HCT116 (cell line): Measurements from ENCODE around the gene MBP. TPM values are rescaled to one million over a fixed set of nuclear protein-coding genes. Genes with fewer than 3 reads are reported as not detected.

ENCODE experiments used
- ATAC-seq: fragments of 200-7000 bp; cut with Tn5 transposase; 2 replicates; pipeline ENCODE4 v1.9.1; 2020; ENCODE audit warnings: mild to moderate bottlenecking, moderate library complexity
- BruUV-seq: library from RNA; stranded (reverse); fragments of 400-500 nt; replicated peaks from 2 replicates; lab custom pipeline; 2021; lab: Mats Ljungman, UMichigan
- CTCF ChIA-PET: fragments of 300-600 bp; sonication (Branson Sonifier 250); formaldehyde crosslinking; loops from one replicate; lab custom pipeline; 2021; ENCODE audit warnings: antibody characterized with exemption; lab: Charles Lee
- POLR2A ChIA-PET: fragments of 300-600, 350-600 bp; sonication (Branson Sonifier 250); formaldehyde crosslinking; loops from one replicate; lab custom pipeline; 2021; ENCODE audit warnings: antibody characterized with exemption; lab: Charles Lee
- RAD21 ChIA-PET, 2 experiments: fragments of 300-600 bp; sonication (Branson Sonifier 250); formaldehyde crosslinking; loops; one replicate each; lab custom pipeline; 2023; ENCODE audit warnings: low total read pairs in 2 of 2; ENCODE audit not compliant: uncharacterized antibody in 2 of 2, unreplicated experiment in 2 of 2, low non-redundant PET in 1 of 2; lab: Charles Lee
- DNase-seq: peaks from one replicate; pipeline ENCODE4 v3.0.0-alpha.2; 2010; ENCODE audit warnings: low read depth, low spot score
- H2AFZ ChIP-seq: fragments of 200-600 bp; shearing (Covaris generic), sonication (generic); 2 replicates; pipeline ENCODE4 v1.6.1; 2017; ENCODE audit warnings: low read depth, mixed run types, mixed read lengths, antibody characterized with exemption, low read length; ENCODE audit not compliant: poor library complexity, severe bottlenecking
- H3K27ac ChIP-seq: 2 replicates; pipeline ENCODE4 v1.5.1; 2012; ENCODE audit warnings: low read depth, low read length
- H3K27me3 ChIP-seq: fragments of 200-600 bp; sonication (generic); 2 replicates; pipeline ENCODE4 v1.6.1; 2016; ENCODE audit warnings: mixed run types, low read length, mixed read lengths; ENCODE audit not compliant: insufficient read depth
- H3K36me3 ChIP-seq, 2 experiments: fragments of 200-500 bp in 1 of 2; fragments of 200-600 bp in 1 of 2; sonication (Bioruptor generic) in 1 of 2; sonication (generic) in 1 of 2; 2 replicates each; pipeline versions ENCODE4 v1.5.1 to v1.6.1; 2014 to 2016; ENCODE audit warnings: low read length in 2 of 2, inconsistent platforms in 1 of 2, mixed read lengths in 1 of 2, mixed run types in 1 of 2; ENCODE audit not compliant: insufficient read depth in 2 of 2, control insufficient read depth in 1 of 2
- H3K4me1 ChIP-seq, 2 experiments: fragments of 200-600 bp in 1 of 2; sonication (generic) in 1 of 2; 2 replicates each; pipeline versions ENCODE4 v1.5.1 to v1.6.1; 2012 to 2017; ENCODE audit warnings: low read length in 2 of 2, inconsistent platforms in 1 of 2, mild to moderate bottlenecking in 1 of 2, mixed read lengths in 1 of 2, mixed run types in 1 of 2, moderate library complexity in 1 of 2; ENCODE audit not compliant: insufficient read depth in 2 of 2, control insufficient read depth in 1 of 2
- H3K4me2 ChIP-seq: fragments of 200-600 bp; sonication (generic); 2 replicates; pipeline ENCODE4 v1.6.1; 2017; ENCODE audit warnings: mixed run types, low read length, mixed read lengths
- H3K4me3 ChIP-seq, 2 experiments: fragments of 200-600 bp in 1 of 2; sonication (generic) in 1 of 2; replicated peaks in 1 of 2; 2 replicates each; pipeline ENCODE4 v1.5.1; 2011 to 2016; ENCODE audit warnings: low read length in 2 of 2, control low read depth in 1 of 2, low read depth in 1 of 2, mild to moderate bottlenecking in 1 of 2, mixed read lengths in 1 of 2, mixed run types in 1 of 2
- H3K79me2 ChIP-seq: fragments of 200-600 bp; sonication (generic); 2 replicates; pipeline ENCODE4 v1.6.1; 2017; ENCODE audit warnings: mild to moderate bottlenecking, mixed run types, low read length, moderate library complexity, mixed read lengths; ENCODE audit not compliant: insufficient read depth
- H3K9ac ChIP-seq: fragments of 200-600 bp; sonication (generic); 2 replicates; pipeline ENCODE4 v1.6.1; 2016; ENCODE audit warnings: low read length, mixed read lengths
- H3K9me2 ChIP-seq: fragments of 200-600 bp; sonication (generic), shearing (Covaris generic); 2 replicates; pipeline ENCODE4 v1.6.1; 2017; ENCODE audit warnings: mixed run types, mild to moderate bottlenecking, moderate library complexity; ENCODE audit not compliant: insufficient read depth
- H3K9me3 ChIP-seq, 2 experiments: fragments of 200-500 bp in 1 of 2; fragments of 200-600 bp in 1 of 2; sonication (Bioruptor generic) in 1 of 2; sonication (generic) in 1 of 2; 2 replicates each; pipeline ENCODE4 v1.6.1; 2014 to 2017; ENCODE audit warnings: low read length in 2 of 2, mixed read lengths in 2 of 2, inconsistent platforms in 1 of 2, low read depth in 1 of 2, mild to moderate bottlenecking in 1 of 2, mixed run types in 1 of 2, moderate library complexity in 1 of 2; ENCODE audit not compliant: control insufficient read depth in 1 of 2, insufficient read depth in 1 of 2
- H4K20me1 ChIP-seq: fragments of 200-600 bp; sonication (generic), shearing (Covaris generic); 2 replicates; pipeline ENCODE4 v1.6.1; 2017; ENCODE audit warnings: mixed run types, mild to moderate bottlenecking, moderate library complexity; ENCODE audit not compliant: insufficient read depth
- CEBPB ChIP-seq: IDR thresholded peaks from 2 replicates; pipeline ENCODE4 v1.6.1; 2012; ENCODE audit warnings: low read depth
- ELF1 ChIP-seq: IDR thresholded peaks from 2 replicates; pipeline ENCODE4 v1.6.1; 2012; ENCODE audit warnings: low read depth, borderline replicate concordance
- FOSL1 ChIP-seq: IDR thresholded peaks from 2 replicates; pipeline ENCODE4 v1.6.1; 2012; ENCODE audit warnings: low read depth
- JUND ChIP-seq: IDR thresholded peaks from 2 replicates; pipeline ENCODE4 v1.6.1; 2012
- POLR2A ChIP-seq: IDR thresholded peaks from 2 replicates; pipeline ENCODE4 v1.7.0; 2011; ENCODE audit warnings: borderline replicate concordance; ENCODE audit not compliant: insufficient read depth, insufficient read length; ENCODE audit errors: extremely low read depth
- RAD21 ChIP-seq: IDR thresholded peaks from 2 replicates; pipeline ENCODE4 v1.6.1; 2012; ENCODE audit warnings: low read depth, mild to moderate bottlenecking
- SIN3A ChIP-seq: IDR thresholded peaks from 2 replicates; pipeline ENCODE4 v1.6.1; 2012; ENCODE audit warnings: low read depth
- SP1 ChIP-seq: IDR thresholded peaks from 2 replicates; pipeline ENCODE4 v1.6.1; 2012; ENCODE audit warnings: low read depth
- SRF ChIP-seq: IDR thresholded peaks from 2 replicates; pipeline ENCODE4 v1.6.1; 2012; ENCODE audit warnings: low read depth
- ZFX ChIP-seq: fragments of 450-650 bp; IDR thresholded peaks from 2 replicates; pipeline ENCODE4 v1.6.1; 2017
- ZNF274 ChIP-seq: fragments of 200-500 bp; sonication (Bioruptor generic); IDR thresholded peaks from 2 replicates; pipeline ENCODE4 v1.6.1; 2014; ENCODE audit warnings: mild to moderate bottlenecking, low read depth, low read length, inconsistent platforms
- intact Hi-C: fragments of 100-400 bp; cut with micrococcal nuclease; formaldehyde crosslinking; loops from 2 replicates; pipeline ENCODE4 v1.10.0; 2022
- total RNA-seq: library from RNA; stranded (reverse); gene quantifications from one replicate; pipeline ENCODE4 v1.2.1, GENCODE V29; 2021; ENCODE audit not compliant: unreplicated experiment
- TF ChIP-seq, protein P1 (sequence below): IDR thresholded peaks from 2 replicates; pipeline ENCODE4 v1.6.1; 2012
- TF ChIP-seq, protein P2 (sequence below), 3 experiments: fragments of 200-600 bp in 1 of 3; sonication (generic) in 1 of 3; IDR thresholded peaks in 2 of 3; conservative IDR thresholded peaks in 1 of 3; 2 replicates each; pipeline ENCODE4 v1.5.1; 2012 to 2017; ENCODE audit warnings: low read depth in 2 of 3, low read length in 2 of 3, antibody characterized with exemption in 1 of 3, borderline replicate concordance in 1 of 3, control low read depth in 1 of 3, mild to moderate bottlenecking in 1 of 3, mixed read lengths in 1 of 3, mixed run types in 1 of 3, moderate library complexity in 1 of 3; ENCODE audit not compliant: insufficient read depth in 1 of 3
- TF ChIP-seq, protein P3 (sequence below): IDR thresholded peaks from 2 replicates; pipeline ENCODE4 v1.6.1; 2012; ENCODE audit warnings: low read depth
- TF ChIP-seq, protein P4 (sequence below): IDR thresholded peaks from 2 replicates; pipeline ENCODE4 v1.6.1; 2011; ENCODE audit warnings: mild to moderate bottlenecking, low read length, moderate library complexity; ENCODE audit not compliant: insufficient replicate concordance; ENCODE audit errors: extremely low read depth
- TF ChIP-seq, protein P5 (sequence below): IDR thresholded peaks from 2 replicates; pipeline ENCODE4 v1.6.1; 2012

MBP gene
- total RNA-seq, 1 experiment from 2014 or later: 34.9 TPM

DNA sequence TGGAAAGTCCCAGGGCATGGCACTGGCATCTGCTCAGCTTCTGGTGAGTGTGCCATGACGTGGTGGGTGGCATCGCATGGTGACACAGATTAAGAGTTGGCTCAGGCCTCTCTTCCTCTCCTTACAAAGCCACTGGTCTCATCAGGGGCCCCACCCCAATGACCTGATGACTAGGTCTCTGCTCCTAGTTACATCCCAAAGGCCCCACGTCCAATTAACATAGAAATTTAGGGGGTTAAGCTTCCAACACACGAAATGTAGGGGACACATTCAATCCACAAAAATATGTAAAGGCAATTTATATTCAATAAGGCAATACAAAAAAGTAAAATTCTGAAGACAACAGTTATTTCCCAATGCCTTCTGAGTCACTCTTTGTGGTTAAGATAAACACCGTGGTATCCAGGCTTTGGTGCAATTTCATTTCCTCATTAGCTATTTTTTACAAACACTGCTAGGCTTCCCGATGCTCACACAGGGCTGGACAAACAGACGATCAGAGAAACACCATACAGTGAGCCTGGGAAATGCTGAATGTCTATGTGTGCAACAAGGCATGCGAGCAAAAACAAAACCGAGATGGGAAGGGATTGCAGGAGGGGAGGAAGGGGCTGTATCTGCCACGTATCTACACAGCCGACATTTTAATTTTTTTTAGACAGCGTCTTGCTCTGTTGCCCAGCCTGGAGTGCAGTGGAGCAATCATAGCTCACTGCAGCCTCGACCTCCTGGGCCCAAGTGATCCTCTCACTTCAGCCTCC, 67.2 kb downstream of the MBP start:
- ChIA-PET RAD21 (no interaction called here), POLR2A (no interaction called here), CTCF (interaction anchor here (0.7 to 0.9 kb wide), 2 partner anchors 29 to 142 kb away, joined by 3 read pairs; no protein-coding TSS in a partner anchor)
- BruUV-seq: no TSS peak
- intact Hi-C loops: loop anchor here (1.0 to 5.0 kb wide), 3 partner anchors 36 to 243 kb away; partner anchors contain the start of gene ZNF236
- H3K4me3 ChIP-seq: peak overlapping the region in 1 of 2 experiments; percentile 36; a peak in 2 of 4 replicates
- H3K9ac ChIP-seq: peak overlapping the region; percentile 45
- no peaks in the 10 kb centered on the region for H3K9me2 ChIP-seq
- DNase-seq (peak; percentile 82), ATAC-seq (peak; percentile 71)
- TF ChIP-seq, protein P1, sequence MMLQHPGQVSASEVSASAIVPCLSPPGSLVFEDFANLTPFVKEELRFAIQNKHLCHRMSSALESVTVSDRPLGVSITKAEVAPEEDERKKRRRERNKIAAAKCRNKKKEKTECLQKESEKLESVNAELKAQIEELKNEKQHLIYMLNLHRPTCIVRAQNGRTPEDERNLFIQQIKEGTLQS: no peak
- TF ChIP-seq, protein P2, sequence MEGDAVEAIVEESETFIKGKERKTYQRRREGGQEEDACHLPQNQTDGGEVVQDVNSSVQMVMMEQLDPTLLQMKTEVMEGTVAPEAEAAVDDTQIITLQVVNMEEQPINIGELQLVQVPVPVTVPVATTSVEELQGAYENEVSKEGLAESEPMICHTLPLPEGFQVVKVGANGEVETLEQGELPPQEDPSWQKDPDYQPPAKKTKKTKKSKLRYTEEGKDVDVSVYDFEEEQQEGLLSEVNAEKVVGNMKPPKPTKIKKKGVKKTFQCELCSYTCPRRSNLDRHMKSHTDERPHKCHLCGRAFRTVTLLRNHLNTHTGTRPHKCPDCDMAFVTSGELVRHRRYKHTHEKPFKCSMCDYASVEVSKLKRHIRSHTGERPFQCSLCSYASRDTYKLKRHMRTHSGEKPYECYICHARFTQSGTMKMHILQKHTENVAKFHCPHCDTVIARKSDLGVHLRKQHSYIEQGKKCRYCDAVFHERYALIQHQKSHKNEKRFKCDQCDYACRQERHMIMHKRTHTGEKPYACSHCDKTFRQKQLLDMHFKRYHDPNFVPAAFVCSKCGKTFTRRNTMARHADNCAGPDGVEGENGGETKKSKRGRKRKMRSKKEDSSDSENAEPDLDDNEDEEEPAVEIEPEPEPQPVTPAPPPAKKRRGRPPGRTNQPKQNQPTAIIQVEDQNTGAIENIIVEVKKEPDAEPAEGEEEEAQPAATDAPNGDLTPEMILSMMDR (IDR thresholded peaks at IDR 0.05 in 2 of 3, conservative IDR thresholded peaks at IDR 0.05 in 1 of 3; ENCODE audit: borderline replicate concordance in 1 of 3, insufficient read depth in 1 of 3, low read depth in 2 of 3, low read length in 2 of 3): no peak
- TF ChIP-seq ZFX (no peak), SRF (no peak), POLR2A (no peak), SIN3A (no peak), FOSL1 (no peak), RAD21 (no peak), ELF1 (no peak), SP1 (no peak), ZNF274 (no peak), JUND (no peak), CEBPB (no peak)
- TF ChIP-seq, protein P3, sequence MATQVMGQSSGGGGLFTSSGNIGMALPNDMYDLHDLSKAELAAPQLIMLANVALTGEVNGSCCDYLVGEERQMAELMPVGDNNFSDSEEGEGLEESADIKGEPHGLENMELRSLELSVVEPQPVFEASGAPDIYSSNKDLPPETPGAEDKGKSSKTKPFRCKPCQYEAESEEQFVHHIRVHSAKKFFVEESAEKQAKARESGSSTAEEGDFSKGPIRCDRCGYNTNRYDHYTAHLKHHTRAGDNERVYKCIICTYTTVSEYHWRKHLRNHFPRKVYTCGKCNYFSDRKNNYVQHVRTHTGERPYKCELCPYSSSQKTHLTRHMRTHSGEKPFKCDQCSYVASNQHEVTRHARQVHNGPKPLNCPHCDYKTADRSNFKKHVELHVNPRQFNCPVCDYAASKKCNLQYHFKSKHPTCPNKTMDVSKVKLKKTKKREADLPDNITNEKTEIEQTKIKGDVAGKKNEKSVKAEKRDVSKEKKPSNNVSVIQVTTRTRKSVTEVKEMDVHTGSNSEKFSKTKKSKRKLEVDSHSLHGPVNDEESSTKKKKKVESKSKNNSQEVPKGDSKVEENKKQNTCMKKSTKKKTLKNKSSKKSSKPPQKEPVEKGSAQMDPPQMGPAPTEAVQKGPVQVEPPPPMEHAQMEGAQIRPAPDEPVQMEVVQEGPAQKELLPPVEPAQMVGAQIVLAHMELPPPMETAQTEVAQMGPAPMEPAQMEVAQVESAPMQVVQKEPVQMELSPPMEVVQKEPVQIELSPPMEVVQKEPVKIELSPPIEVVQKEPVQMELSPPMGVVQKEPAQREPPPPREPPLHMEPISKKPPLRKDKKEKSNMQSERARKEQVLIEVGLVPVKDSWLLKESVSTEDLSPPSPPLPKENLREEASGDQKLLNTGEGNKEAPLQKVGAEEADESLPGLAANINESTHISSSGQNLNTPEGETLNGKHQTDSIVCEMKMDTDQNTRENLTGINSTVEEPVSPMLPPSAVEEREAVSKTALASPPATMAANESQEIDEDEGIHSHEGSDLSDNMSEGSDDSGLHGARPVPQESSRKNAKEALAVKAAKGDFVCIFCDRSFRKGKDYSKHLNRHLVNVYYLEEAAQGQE: no peak
- TF ChIP-seq, protein P4, sequence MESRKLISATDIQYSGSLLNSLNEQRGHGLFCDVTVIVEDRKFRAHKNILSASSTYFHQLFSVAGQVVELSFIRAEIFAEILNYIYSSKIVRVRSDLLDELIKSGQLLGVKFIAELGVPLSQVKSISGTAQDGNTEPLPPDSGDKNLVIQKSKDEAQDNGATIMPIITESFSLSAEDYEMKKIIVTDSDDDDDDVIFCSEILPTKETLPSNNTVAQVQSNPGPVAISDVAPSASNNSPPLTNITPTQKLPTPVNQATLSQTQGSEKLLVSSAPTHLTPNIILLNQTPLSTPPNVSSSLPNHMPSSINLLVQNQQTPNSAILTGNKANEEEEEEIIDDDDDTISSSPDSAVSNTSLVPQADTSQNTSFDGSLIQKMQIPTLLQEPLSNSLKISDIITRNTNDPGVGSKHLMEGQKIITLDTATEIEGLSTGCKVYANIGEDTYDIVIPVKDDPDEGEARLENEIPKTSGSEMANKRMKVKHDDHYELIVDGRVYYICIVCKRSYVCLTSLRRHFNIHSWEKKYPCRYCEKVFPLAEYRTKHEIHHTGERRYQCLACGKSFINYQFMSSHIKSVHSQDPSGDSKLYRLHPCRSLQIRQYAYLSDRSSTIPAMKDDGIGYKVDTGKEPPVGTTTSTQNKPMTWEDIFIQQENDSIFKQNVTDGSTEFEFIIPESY: no peak
- TF ChIP-seq, protein P5, sequence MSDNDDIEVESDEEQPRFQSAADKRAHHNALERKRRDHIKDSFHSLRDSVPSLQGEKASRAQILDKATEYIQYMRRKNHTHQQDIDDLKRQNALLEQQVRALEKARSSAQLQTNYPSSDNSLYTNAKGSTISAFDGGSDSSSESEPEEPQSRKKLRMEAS: no peak
- no peak overlapping the region for H2AFZ ChIP-seq
- H3K36me3 ChIP-seq: peaks cover 0 to 13% of the 10 kb centered on the region in 2 experiments; a peak in 1 of 4 replicates
- H3K79me2 ChIP-seq: peaks cover 21% of the 10 kb centered on the region; the same call in 1 of the 2 replicates
- peaks cover 55 to 81% of the 10 kb centered on the region in 2 experiments for H3K4me1 ChIP-seq
- H4K20me1 ChIP-seq: no peaks in the 10 kb centered on the region
- H3K27ac ChIP-seq: peak overlapping the region; percentile 67
- H3K9me3 ChIP-seq: no peaks in the 10 kb centered on the region
- no peaks in the 10 kb centered on the region for H3K27me3 ChIP-seq
- peak overlapping the region; percentile 77 for H3K4me2 ChIP-seq
